Posterior vena cava (tissue), 2 donors: ENCODE measurements around the gene UGCG. TPM values are rescaled to one million over a fixed set of nuclear protein-coding genes. Genes with fewer than 3 reads are reported as not detected.
"Not testable (repeated sequence)": the region's sequence is repeated elsewhere in the genome, so short reads cannot be mapped to it uniquely, and the experiment has no call there.

Experiments
- DNase-seq: peaks from one replicate; pipeline ENCODE4 v3.0.0-alpha.2; 2020; ENCODE audit warnings: low spot score
- intact Hi-C, 2 donors: fragments of 100-400 bp; cut with DNase I; formaldehyde crosslinking; loops; one replicate each; pipeline versions ENCODE4 v1.14.1 to v1.14.2; 2022 to 2023
- total RNA-seq, 2 donors: library from RNA; stranded (reverse); fragmentation: NEBNext Ultra II Directional; extraction: Animal tissue kit (Norgen Biotek cat#: 25700); gene quantifications; one replicate each; pipeline ENCODE4 v1.2.1, GENCODE V29; 2021
- donor health status: DM: yes; HTN: yes; CAD: no.
- donor health status: DM: yes; HTN: yes; CAD: no.

Gene UGCG
- total RNA-seq, 2 donors from 2014 or later, result 21.0 to 32.7 TPM

- no peak for DNase-seq
- intact Hi-C loops, result no loop called here
Observed at GRCh38 chr9:111886983-111887718, 9.5 kb upstream of the UGCG start.

GRCh38 chr9:111890334-111890733, 6.3 kb upstream of the UGCG start:
- intact Hi-C loops, result loop anchor here in 1 of 2 donors (10.0 kb wide), 1 partner anchor 184 kb away; no protein-coding TSS in a partner anchor

GRCh38 chr9:111890867-111891266, 5.7 kb upstream of the UGCG start:
- intact Hi-C loops, result loop anchor here in 1 of 2 donors (10.0 kb wide), 1 partner anchor 184 kb away; no protein-coding TSS in a partner anchor
- DNase-seq, result not testable (repeated sequence)

More at GRCh38 chr9:111890334-111890733, 6.3 kb upstream of the UGCG start:
- DNase-seq, result no peak

- DNase-seq, result no peak
- intact Hi-C loops, result loop anchor here in 1 of 2 donors (10.0 kb wide), 1 partner anchor 183 kb away; no protein-coding TSS in a partner anchor
Observed at GRCh38 chr9:111891910-111892499, 4.6 kb upstream of the UGCG start.

GRCh38 chr9:111896942-111897600, 457 bp downstream of the UGCG start:
- peak; percentile 89 for DNase-seq
- intact Hi-C loops, result loop anchor here in 1 of 2 donors (10.0 kb wide), 1 partner anchor 178 kb away; no protein-coding TSS in a partner anchor

- intact Hi-C loops, result loop anchor here in 1 of 2 donors (10.0 kb wide), 1 partner anchor 177 kb away; no protein-coding TSS in a partner anchor
- no peak for DNase-seq
Observed at GRCh38 chr9:111897601-111898137, 1.1 kb downstream of the UGCG start.

- intact Hi-C loops, result loop anchor here in 1 of 2 donors (10.0 kb wide), 1 partner anchor 176 kb away; no protein-coding TSS in a partner anchor
- no peak for DNase-seq
Observed at GRCh38 chr9:111898331-111899096, 1.9 kb downstream of the UGCG start.

- no peak for DNase-seq
- intact Hi-C loops, result loop anchor here in 1 of 2 donors (10.0 kb wide), 1 partner anchor 154 kb away; no protein-coding TSS in a partner anchor
Observed at GRCh38 chr9:111900151-111900857, 3.7 kb downstream of the UGCG start.

- no peak for DNase-seq
- intact Hi-C loops, result loop anchor here in 1 of 2 donors (10.0 kb wide), 1 partner anchor 154 kb away; no protein-coding TSS in a partner anchor
Observed at GRCh38 chr9:111900858-111901612, 4.4 kb downstream of the UGCG start.

- DNase-seq, result no peak
- intact Hi-C loops, result loop anchor here in 1 of 2 donors (10.0 kb wide), 1 partner anchor 152 kb away; no protein-coding TSS in a partner anchor
Observed at GRCh38 chr9:111902391-111903139, 6.0 kb downstream of the UGCG start.

- DNase-seq, result not testable (repeated sequence)
- intact Hi-C loops, result loop anchor here in 1 of 2 donors (10.0 kb wide), 1 partner anchor 151 kb away; no protein-coding TSS in a partner anchor
Observed at GRCh38 chr9:111903535-111903934, 6.9 kb downstream of the UGCG start.

GRCh38 chr9:111904026-111904425, 7.4 kb downstream of the UGCG start:
- intact Hi-C loops, result loop anchor here in 1 of 2 donors (10.0 kb wide), 1 partner anchor 151 kb away; no protein-coding TSS in a partner anchor
- no peak for DNase-seq

GRCh38 chr9:111904891-111905291, 8.3 kb downstream of the UGCG start:
- intact Hi-C loops, result loop anchor here in 1 of 2 donors (10.0 kb wide), 1 partner anchor 150 kb away; no protein-coding TSS in a partner anchor
- no peak for DNase-seq

- intact Hi-C loops, result loop anchor here in 1 of 2 donors (10.0 kb wide), 1 partner anchor 148 kb away; no protein-coding TSS in a partner anchor
Observed at GRCh38 chr9:111907147-111907546, 10.5 kb downstream of the UGCG start.

GRCh38 chr9:111909444-111909843, 12.8 kb downstream of the UGCG start:
- intact Hi-C loops, result loop anchor here in 1 of 2 donors (10.0 kb wide), 1 partner anchor 145 kb away; no protein-coding TSS in a partner anchor
- no peak for DNase-seq

More at GRCh38 chr9:111907147-111907546, 10.5 kb downstream of the UGCG start:
- no peak for DNase-seq

GRCh38 chr9:111910428-111910827, 13.8 kb downstream of the UGCG start:
- DNase-seq, result no peak
- intact Hi-C loops, result no loop called here
